T-helper 2 cell treated with Interferon-gamma antibody and Interleukin-4, amounts not matched to agents 5 μg/mL and 100 μg/mL, for 36 hours (primary cell): Measurements from ENCODE around the gene SKAP1.
"Not testable (repeated sequence)": the region's sequence is repeated elsewhere in the genome, so short reads cannot be mapped to it uniquely, and the experiment has no call there.

Experiments
- DNase-seq: peaks from one replicate; pipeline ENCODE4 v3.0.0; 2021; ENCODE audit warnings: low spot score
- H3K27ac Mint-ChIP-seq: one replicate; pipeline ENCODE4 v1.8.0; 2021; ENCODE audit warnings: mild to moderate bottlenecking, mixed read lengths
- H3K27me3 Mint-ChIP-seq: one replicate; pipeline ENCODE4 v1.8.0; 2021; ENCODE audit warnings: low read depth, mixed read lengths
- H3K36me3 Mint-ChIP-seq: one replicate; pipeline ENCODE4 v1.8.0; 2021; ENCODE audit warnings: low read depth, mixed read lengths
- H3K4me1 Mint-ChIP-seq: one replicate; pipeline ENCODE4 v1.8.0; 2021; ENCODE audit warnings: low read depth, mixed read lengths
- H3K4me3 Mint-ChIP-seq: one replicate; pipeline ENCODE4 v1.8.0; 2022; ENCODE audit warnings: mild to moderate bottlenecking, moderate library complexity, mixed read lengths
- H3K9me3 Mint-ChIP-seq: one replicate; pipeline ENCODE4 v1.8.0; 2021; ENCODE audit warnings: mixed read lengths

SKAP1 gene

DNA sequence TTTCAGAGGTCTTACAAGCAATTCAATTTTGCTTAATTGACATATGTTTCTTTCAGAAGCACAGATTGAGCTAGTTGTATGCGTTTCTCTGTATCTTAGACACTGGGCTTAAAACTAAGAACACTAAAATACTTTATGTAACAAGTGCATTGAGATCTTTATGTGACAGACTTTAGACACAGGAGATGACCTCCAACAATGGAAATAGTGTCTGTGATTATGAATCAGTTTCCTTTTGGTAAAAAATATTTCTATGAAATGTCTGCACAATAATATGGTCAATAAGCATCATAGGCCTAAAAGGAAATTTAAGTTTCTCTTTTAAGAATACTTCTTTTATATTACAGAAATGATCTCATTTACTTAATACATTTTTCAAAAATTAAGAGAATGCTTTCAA, 153.2 kb downstream of the SKAP1 start:
- Mint-ChIP-seq H3K4me1 (peaks cover 4% of the 10 kb centered on the region), H3K36me3 (peaks cover 15% of the 10 kb centered on the region), H3K27ac (no peak overlapping the region), H3K27me3 (no peaks in the 10 kb centered on the region), H3K4me3 (no peak overlapping the region), H3K9me3 (no peaks in the 10 kb centered on the region)
- DNase-seq = no peak

- no peak for DNase-seq
- Mint-ChIP-seq H3K4me1 (peaks cover 5% of the 10 kb centered on the region), H3K9me3 (no peaks in the 10 kb centered on the region), H3K4me3 (no peak overlapping the region), H3K36me3 (peaks cover 6% of the 10 kb centered on the region), H3K27ac (no peak overlapping the region), H3K27me3 (no peaks in the 10 kb centered on the region)
Measured at GRCh38 chr17:48270899-48271298, 159.1 kb downstream of the SKAP1 start.

- Mint-ChIP-seq H3K27ac (no peak overlapping the region), H3K36me3 (peaks cover 2% of the 10 kb centered on the region), H3K4me1 (peaks cover 9% of the 10 kb centered on the region), H3K27me3 (no peaks in the 10 kb centered on the region), H3K9me3 (no peaks in the 10 kb centered on the region), H3K4me3 (no peak overlapping the region)
- DNase-seq = no peak
Measured at GRCh38 chr17:48269209-48269608, 160.8 kb downstream of the SKAP1 start.

DNA sequence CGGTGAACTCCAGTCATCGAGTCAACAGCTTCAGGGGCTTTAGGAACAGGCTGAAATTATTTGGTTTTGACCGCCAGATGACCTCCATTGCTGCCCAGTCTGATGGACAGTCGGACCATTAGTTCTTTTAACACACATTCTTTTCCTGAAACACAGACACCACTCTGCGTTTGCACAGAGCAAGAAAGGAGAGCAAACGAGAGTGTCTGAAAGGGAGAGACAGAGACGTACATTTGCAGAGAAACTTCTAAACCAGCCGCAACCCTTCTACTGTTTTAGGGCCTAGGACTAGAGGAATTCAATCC, 166.3 kb downstream of the SKAP1 start:
- H3K27ac Mint-ChIP-seq = no peak overlapping the region
- no peaks in the 10 kb centered on the region for H3K27me3 Mint-ChIP-seq
- DNase-seq = no peak
- peaks cover 9% of the 10 kb centered on the region for H3K4me1 Mint-ChIP-seq
- no peaks in the 10 kb centered on the region for H3K9me3 Mint-ChIP-seq
- peaks cover 18% of the 10 kb centered on the region for H3K36me3 Mint-ChIP-seq
- no peak overlapping the region for H3K4me3 Mint-ChIP-seq

DNA sequence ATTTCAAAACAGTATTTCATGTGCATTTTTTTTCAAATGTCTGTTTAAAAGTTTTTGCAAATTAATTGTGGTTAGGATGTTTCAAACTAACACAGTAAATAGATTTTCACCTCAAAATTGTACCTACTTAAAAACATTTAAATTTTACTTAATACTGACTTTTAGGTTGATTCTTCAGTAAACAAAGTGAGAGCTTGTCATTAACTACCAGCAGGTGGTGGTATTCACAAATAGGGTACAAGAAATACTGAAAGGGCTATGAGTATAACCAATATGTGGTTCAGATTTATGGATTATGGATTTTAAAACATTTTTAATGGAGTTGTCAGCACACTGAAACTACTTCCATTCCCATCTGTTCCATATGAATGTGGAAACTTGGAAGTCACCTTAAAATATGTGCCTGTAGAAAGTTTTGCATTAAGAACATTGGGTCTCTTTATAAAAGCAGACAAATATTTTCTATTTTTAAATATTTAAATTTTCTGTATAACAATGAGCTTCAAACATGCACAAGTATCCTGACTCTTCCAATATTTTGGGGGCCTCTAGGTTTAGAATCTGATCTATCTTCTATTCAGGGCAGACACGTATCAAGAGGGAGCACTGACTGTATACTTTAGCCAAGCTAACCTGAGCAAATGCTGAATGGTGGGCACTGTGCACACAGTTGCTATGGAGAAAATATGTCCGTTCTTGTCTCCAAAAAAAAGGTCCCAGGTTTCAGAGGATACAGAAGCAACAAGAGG, 166.9 kb downstream of the SKAP1 start:
- no peak for DNase-seq
- H3K36me3 Mint-ChIP-seq = peaks cover 18% of the 10 kb centered on the region
- H3K4me1 Mint-ChIP-seq = peaks cover 9% of the 10 kb centered on the region
- H3K27me3 Mint-ChIP-seq = no peaks in the 10 kb centered on the region
- H3K4me3 Mint-ChIP-seq = no peak overlapping the region
- H3K27ac Mint-ChIP-seq = no peak overlapping the region
- H3K9me3 Mint-ChIP-seq = no peaks in the 10 kb centered on the region

- H3K9me3 Mint-ChIP-seq = no peaks in the 10 kb centered on the region
- H3K27ac Mint-ChIP-seq = no peak overlapping the region
- H3K36me3 Mint-ChIP-seq = peaks cover 23% of the 10 kb centered on the region
- no peak for DNase-seq
- no peak overlapping the region for H3K4me3 Mint-ChIP-seq
- no peaks in the 10 kb centered on the region for H3K27me3 Mint-ChIP-seq
- peaks cover 9% of the 10 kb centered on the region for H3K4me1 Mint-ChIP-seq
Measured at GRCh38 chr17:48261297-48261880, 168.6 kb downstream of the SKAP1 start.

DNA sequence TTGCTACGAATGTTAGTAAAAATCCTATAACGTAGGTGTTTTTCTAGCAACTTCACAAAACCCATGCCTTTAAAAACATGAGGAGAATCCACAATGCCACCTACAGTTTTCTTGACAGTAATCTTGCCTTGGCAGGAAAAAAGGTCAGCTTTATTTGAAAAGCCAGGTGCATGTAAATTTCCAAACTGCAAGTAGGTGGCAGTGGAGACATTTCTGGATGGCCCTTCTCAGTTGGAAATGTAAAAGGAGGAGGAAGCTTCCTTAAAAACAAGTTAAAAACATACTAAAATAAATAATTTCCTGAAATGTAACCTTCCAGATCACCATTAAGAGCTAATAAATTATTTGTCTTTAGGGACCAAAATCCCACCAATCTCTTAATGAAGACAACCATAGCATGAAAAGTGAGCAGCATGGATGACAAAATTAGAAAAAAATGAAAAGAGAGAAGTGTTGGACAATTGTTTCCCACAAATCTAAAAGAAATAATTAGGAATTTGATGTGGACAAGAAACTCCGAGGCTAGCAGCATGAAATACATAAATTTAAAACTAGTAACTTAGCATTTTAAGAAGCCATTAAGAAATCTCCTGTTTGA, 170.2 kb downstream of the SKAP1 start:
- Mint-ChIP-seq H3K36me3 (peaks cover 24% of the 10 kb centered on the region), H3K27ac (no peak overlapping the region), H3K9me3 (no peaks in the 10 kb centered on the region), H3K4me1 (peaks cover 4% of the 10 kb centered on the region), H3K4me3 (no peak overlapping the region), H3K27me3 (no peaks in the 10 kb centered on the region)
- DNase-seq = no peak

GRCh38 chr17:48258331-48258730, 171.7 kb downstream of the SKAP1 start:
- Mint-ChIP-seq H3K4me3 (no peak overlapping the region), H3K9me3 (no peaks in the 10 kb centered on the region), H3K27me3 (no peaks in the 10 kb centered on the region), H3K36me3 (peaks cover 28% of the 10 kb centered on the region), H3K27ac (no peak overlapping the region), H3K4me1 (peaks cover 8% of the 10 kb centered on the region)
- DNase-seq = no peak

- H3K4me3 Mint-ChIP-seq = no peak overlapping the region
- no peak for DNase-seq
- no peak overlapping the region for H3K27ac Mint-ChIP-seq
- H3K36me3 Mint-ChIP-seq = peaks cover 18% of the 10 kb centered on the region
- peaks cover 8% of the 10 kb centered on the region for H3K4me1 Mint-ChIP-seq
- H3K27me3 Mint-ChIP-seq = no peaks in the 10 kb centered on the region
- H3K9me3 Mint-ChIP-seq = no peaks in the 10 kb centered on the region
Measured at GRCh38 chr17:48255759-48256158, 174.3 kb downstream of the SKAP1 start.

GRCh38 chr17:48254896-48255295, 175.1 kb downstream of the SKAP1 start:
- no peaks in the 10 kb centered on the region for H3K9me3 Mint-ChIP-seq
- H3K27ac Mint-ChIP-seq = no peak overlapping the region
- H3K4me3 Mint-ChIP-seq = no peak overlapping the region
- peaks cover 8% of the 10 kb centered on the region for H3K4me1 Mint-ChIP-seq
- DNase-seq = no peak
- peaks cover 12% of the 10 kb centered on the region for H3K36me3 Mint-ChIP-seq
- H3K27me3 Mint-ChIP-seq = no peaks in the 10 kb centered on the region

DNA sequence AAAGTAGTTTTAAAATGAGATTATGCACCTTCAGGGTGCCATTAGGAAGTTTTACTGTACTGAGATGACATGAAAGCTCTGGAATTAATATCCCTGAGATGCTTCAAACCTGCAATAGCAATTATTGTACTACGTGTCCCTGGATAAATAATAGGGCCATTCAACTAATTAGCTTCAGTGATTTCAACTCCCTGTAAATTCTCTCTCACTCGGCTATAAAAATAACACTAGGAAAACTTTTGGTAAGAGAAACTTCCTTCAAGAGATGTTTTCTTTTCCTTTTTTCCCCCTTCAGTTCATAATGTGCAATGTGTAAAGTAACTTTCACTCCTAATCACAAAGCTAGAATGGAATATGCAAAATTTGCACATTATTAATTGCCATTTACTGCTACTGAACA, 176.0 kb downstream of the SKAP1 start:
- peaks cover 8% of the 10 kb centered on the region for H3K4me1 Mint-ChIP-seq
- DNase-seq = no peak
- no peaks in the 10 kb centered on the region for H3K27me3 Mint-ChIP-seq
- no peak overlapping the region for H3K27ac Mint-ChIP-seq
- no peaks in the 10 kb centered on the region for H3K9me3 Mint-ChIP-seq
- H3K4me3 Mint-ChIP-seq = no peak overlapping the region
- H3K36me3 Mint-ChIP-seq = peaks cover 12% of the 10 kb centered on the region

- Mint-ChIP-seq H3K4me1 (peaks cover 8% of the 10 kb centered on the region), H3K9me3 (no peaks in the 10 kb centered on the region), H3K27ac (no peak overlapping the region), H3K27me3 (no peaks in the 10 kb centered on the region), H3K4me3 (no peak overlapping the region), H3K36me3 (peaks cover 7% of the 10 kb centered on the region)
- DNase-seq = no peak
Measured at GRCh38 chr17:48251950-48252349, 178.1 kb downstream of the SKAP1 start.

DNA sequence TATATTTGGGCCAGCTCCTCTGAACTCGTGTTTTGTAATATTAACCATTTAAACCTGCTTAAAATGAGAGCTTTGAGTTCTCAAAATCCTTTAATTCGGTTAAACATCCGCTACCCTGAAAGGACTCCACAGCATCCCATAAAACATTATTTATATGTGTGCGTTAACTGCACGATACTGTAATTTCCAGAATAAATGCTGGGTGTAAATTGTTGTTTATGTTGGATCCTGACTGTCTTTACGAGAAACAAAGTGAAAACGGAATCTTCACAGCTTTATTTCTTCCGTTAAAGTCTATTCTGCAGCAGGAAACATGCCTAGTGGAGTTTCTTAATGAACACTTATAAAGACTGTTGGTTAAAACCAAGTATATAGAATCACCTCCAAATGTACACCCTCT, 179.1 kb downstream of the SKAP1 start:
- Mint-ChIP-seq H3K36me3 (peaks cover 5% of the 10 kb centered on the region), H3K27me3 (no peaks in the 10 kb centered on the region), H3K4me3 (no peak overlapping the region), H3K9me3 (no peaks in the 10 kb centered on the region), H3K27ac (no peak overlapping the region), H3K4me1 (peaks cover 13% of the 10 kb centered on the region)
- DNase-seq = no peak

GRCh38 chr17:48250059-48250458, 180.0 kb downstream of the SKAP1 start:
- not testable (repeated sequence) for DNase-seq, H3K27me3 Mint-ChIP-seq, H3K27ac Mint-ChIP-seq, H3K36me3 Mint-ChIP-seq, H3K9me3 Mint-ChIP-seq, H3K4me3 Mint-ChIP-seq
- peaks cover 17% of the 10 kb centered on the region for H3K4me1 Mint-ChIP-seq

DNA sequence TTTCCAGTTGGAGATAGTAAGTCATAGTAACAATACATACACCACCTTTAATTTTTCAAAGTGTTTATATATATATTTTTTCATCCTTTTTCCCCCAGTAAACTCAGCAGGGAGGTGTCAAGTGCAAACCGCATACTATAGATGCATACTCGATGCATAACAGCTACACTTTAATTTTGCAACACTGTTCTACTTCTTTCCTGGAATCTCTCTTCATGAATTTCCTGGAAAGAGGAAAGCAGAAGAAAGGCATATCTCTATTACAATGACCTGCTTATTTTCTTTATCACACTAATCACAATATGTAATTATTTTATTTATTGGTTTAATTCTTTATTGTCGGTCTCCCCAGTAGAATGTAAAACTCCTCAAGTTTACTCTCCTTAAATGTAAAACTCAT, 182.4 kb downstream of the SKAP1 start:
- Mint-ChIP-seq H3K27ac (no peak overlapping the region), H3K9me3 (no peaks in the 10 kb centered on the region), H3K27me3 (no peaks in the 10 kb centered on the region), H3K4me3 (no peak overlapping the region), H3K4me1 (peaks cover 32% of the 10 kb centered on the region), H3K36me3 (no peaks in the 10 kb centered on the region)
- no peak for DNase-seq
